HEK293 (cell line): ENCODE data around the gene STXBP5L.

ENCODE experiments used
- CTCF ChIA-PET: fragments of 350-600 bp; formaldehyde crosslinking; extraction: SDS; loops from one replicate; lab custom pipeline; 2021; ENCODE audit warnings: antibody characterized with exemption; lab: Yijun Ruan, JAX
- POLR2A ChIA-PET: fragments of 300-600 bp; formaldehyde crosslinking; extraction: SDS; loops from one replicate; lab custom pipeline; 2020; ENCODE audit warnings: antibody characterized with exemption, inconsistent platforms; lab: Yijun Ruan, JAX
- H3K27ac ChIP-seq: fragments of 200-500 bp; sonication (Bioruptor generic); 2 replicates; pipeline ENCODE4 v1.5.1; 2014; ENCODE audit warnings: low read depth, low read length, control low read depth, inconsistent platforms; ENCODE audit errors: extremely low read depth
- H3K36me3 ChIP-seq, 2 experiments: fragments of 200-500 bp in 1 of 2; sonication (Bioruptor generic) in 1 of 2; 1 replicate in 1 of 2; 2 replicates in 1 of 2; pipeline ENCODE4 v1.5.1; 2014 to 2017; ENCODE audit warnings: inconsistent platforms in 2 of 2, low read length in 2 of 2; ENCODE audit not compliant: control insufficient read depth in 2 of 2, insufficient read depth in 1 of 2
- H3K4me1 ChIP-seq: fragments of 200-500 bp; sonication (Bioruptor generic); 2 replicates; pipeline ENCODE4 v1.5.1; 2014; ENCODE audit warnings: mild to moderate bottlenecking, low read length, inconsistent platforms; ENCODE audit not compliant: control insufficient read depth, insufficient read depth
- H3K4me3 ChIP-seq: 2 replicates; pipeline ENCODE4 v1.5.1; 2011; ENCODE audit warnings: low read depth, mild to moderate bottlenecking, control low read depth, low read length, moderate library complexity
- H3K9me3 ChIP-seq: fragments of 200-500 bp; sonication (Bioruptor generic); 2 replicates; pipeline ENCODE4 v1.5.1; 2014; ENCODE audit warnings: low read depth, low read length, inconsistent platforms; ENCODE audit not compliant: control insufficient read depth, insufficient read depth
- AEBP2 ChIP-seq: fragments of 450-650 bp; formaldehyde crosslinking; IDR thresholded peaks from 2 replicates; pipeline ENCODE4 v1.5.1; 2016; ENCODE audit warnings: missing biosample characterization, missing genetic modification characterization, borderline replicate concordance
- GLI4 ChIP-seq: fragments of 450-650 bp; formaldehyde crosslinking; IDR thresholded peaks from 2 replicates; pipeline ENCODE4 v1.5.1; 2016; ENCODE audit warnings: missing biosample characterization, missing genetic modification characterization
- INSM2 ChIP-seq: fragments of 450-650 bp; formaldehyde crosslinking; IDR thresholded peaks from 2 replicates; pipeline ENCODE4 v1.5.1; 2016; ENCODE audit warnings: missing biosample characterization, missing genetic modification characterization
- KLF8 ChIP-seq: fragments of 450-650 bp; formaldehyde crosslinking; IDR thresholded peaks from 2 replicates; pipeline ENCODE4 v1.5.1; 2016; ENCODE audit warnings: missing biosample characterization, missing genetic modification characterization
- MEIS1 ChIP-seq: sonication (generic); formaldehyde crosslinking; IDR thresholded peaks from 2 replicates; pipeline ENCODE4 v1.8.1; 2022; ENCODE audit warnings: missing genetic modification reagents, mild to moderate bottlenecking, borderline replicate concordance
- PRDM4 ChIP-seq: fragments of 450-650 bp; formaldehyde crosslinking; IDR thresholded peaks from 2 replicates; pipeline ENCODE4 v1.5.1; 2017; ENCODE audit warnings: missing biosample characterization, missing genetic modification characterization
- REST ChIP-seq: fragments of 450-650 bp; formaldehyde crosslinking; IDR thresholded peaks from 2 replicates; pipeline ENCODE4 v1.5.1; 2016; ENCODE audit warnings: missing biosample characterization, missing genetic modification characterization
- SALL2 ChIP-seq: fragments of 450-650 bp; formaldehyde crosslinking; IDR thresholded peaks from 2 replicates; pipeline ENCODE4 v1.5.0; 2017; ENCODE audit warnings: missing biosample characterization, mild to moderate bottlenecking, missing genetic modification characterization, borderline replicate concordance
- SCRT2 ChIP-seq: fragments of 450-650 bp; formaldehyde crosslinking; IDR thresholded peaks from 2 replicates; pipeline ENCODE4 v1.5.1; 2016; ENCODE audit warnings: missing biosample characterization, missing genetic modification characterization
- TRIM28 ChIP-seq: IDR thresholded peaks from 2 replicates; pipeline ENCODE4 v1.6.1; 2011; ENCODE audit warnings: low read length, control low read depth, borderline replicate concordance
- ZBTB6 ChIP-seq: fragments of 450-650 bp; formaldehyde crosslinking; IDR thresholded peaks from 2 replicates; pipeline ENCODE4 v1.5.1; 2017; ENCODE audit warnings: missing biosample characterization, missing genetic modification characterization
- ZNF10 ChIP-seq: fragments of 450-650 bp; formaldehyde crosslinking; IDR thresholded peaks from 2 replicates; pipeline ENCODE4 v1.5.1; 2017; ENCODE audit warnings: missing biosample characterization, missing genetic modification characterization
- ZNF138 ChIP-seq: fragments of 450-650 bp; formaldehyde crosslinking; IDR thresholded peaks from 2 replicates; pipeline ENCODE4 v1.5.1; 2016; ENCODE audit warnings: missing biosample characterization, missing genetic modification characterization, borderline replicate concordance
- ZNF174 ChIP-seq: fragments of 450-650 bp; formaldehyde crosslinking; IDR thresholded peaks from 2 replicates; pipeline ENCODE4 v1.5.0; 2017; ENCODE audit warnings: missing biosample characterization, mild to moderate bottlenecking, missing genetic modification characterization
- ZNF280D ChIP-seq: fragments of 450-650 bp; formaldehyde crosslinking; IDR thresholded peaks from 2 replicates; pipeline ENCODE4 v1.5.1; 2016; ENCODE audit warnings: missing biosample characterization, missing genetic modification characterization
- ZNF366 ChIP-seq: fragments of 450-650 bp; formaldehyde crosslinking; conservative IDR thresholded peaks from 2 replicates; pipeline ENCODE4 v1.5.1; 2016; ENCODE audit warnings: missing biosample characterization, missing genetic modification characterization
- ZNF391 ChIP-seq: fragments of 450-650 bp; formaldehyde crosslinking; IDR thresholded peaks from 2 replicates; pipeline ENCODE4 v1.5.1; 2016; ENCODE audit warnings: low read depth, missing biosample characterization, missing genetic modification characterization, borderline replicate concordance

The STXBP5L gene

GRCh38 chr3:121399820-121400219 lies 491.8 kb downstream of the STXBP5L start:
- no peaks in the 10 kb centered on the region for H3K9me3 ChIP-seq
- no peaks in the 10 kb centered on the region for H3K36me3 ChIP-seq
- no peak overlapping the region for H3K4me3 ChIP-seq
- CTCF ChIA-PET = no interaction called here
- TF ChIP-seq KLF8 (tag by site-specific recombination) (no peak), PRDM4 (no peak), ZNF366 (tag by site-specific recombination) (no peak), REST (tag by site-specific recombination) (no peak), AEBP2 (tag by site-specific recombination) (no peak), INSM2 (tag by site-specific recombination) (no peak), ZNF138 (tag by site-specific recombination) (no peak), ZNF174 (tag by site-specific recombination) (no peak), TRIM28 (no peak), GLI4 (tag by site-specific recombination) (no peak), MEIS1 (CRISPR knock-in tag) (no peak), ZNF10 (no peak), ZNF280D (tag by site-specific recombination) (no peak), SCRT2 (tag by site-specific recombination) (no peak), ZNF391 (tag by site-specific recombination) (no peak), SALL2 (tag by site-specific recombination) (no peak), ZBTB6 (no peak)
- no peak overlapping the region for H3K27ac ChIP-seq
- no peaks in the 10 kb centered on the region for H3K4me1 ChIP-seq
- POLR2A ChIA-PET = no interaction called here
